ENCODE results near the gene VPS26C.
"Not testable (repeated sequence)": the region's sequence is repeated elsewhere in the genome, so short reads cannot be mapped to it uniquely, and the experiment has no call there.

Gene VPS26C

DNA sequence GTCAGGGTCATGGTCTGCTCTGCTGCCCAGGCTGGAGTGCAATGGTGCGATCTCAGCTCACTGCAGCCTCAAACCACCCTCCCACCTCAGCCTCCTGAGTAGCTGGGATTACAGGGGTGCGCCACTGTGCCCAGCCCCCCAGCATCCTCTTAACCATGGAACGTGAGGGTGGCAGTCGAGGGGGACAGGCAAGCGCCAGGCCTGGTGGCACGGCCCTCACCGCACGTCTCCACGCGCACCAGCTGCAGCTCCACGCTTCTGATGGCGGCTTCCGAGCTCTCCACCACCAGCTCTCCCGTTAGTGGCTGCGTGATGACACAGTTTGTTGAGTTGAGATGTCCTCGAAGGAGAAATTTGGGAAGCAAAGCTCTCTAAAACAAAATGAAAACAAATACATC lies 39.1 kb downstream of the VPS26C start:
- no peak for DNase-seq

DNA sequence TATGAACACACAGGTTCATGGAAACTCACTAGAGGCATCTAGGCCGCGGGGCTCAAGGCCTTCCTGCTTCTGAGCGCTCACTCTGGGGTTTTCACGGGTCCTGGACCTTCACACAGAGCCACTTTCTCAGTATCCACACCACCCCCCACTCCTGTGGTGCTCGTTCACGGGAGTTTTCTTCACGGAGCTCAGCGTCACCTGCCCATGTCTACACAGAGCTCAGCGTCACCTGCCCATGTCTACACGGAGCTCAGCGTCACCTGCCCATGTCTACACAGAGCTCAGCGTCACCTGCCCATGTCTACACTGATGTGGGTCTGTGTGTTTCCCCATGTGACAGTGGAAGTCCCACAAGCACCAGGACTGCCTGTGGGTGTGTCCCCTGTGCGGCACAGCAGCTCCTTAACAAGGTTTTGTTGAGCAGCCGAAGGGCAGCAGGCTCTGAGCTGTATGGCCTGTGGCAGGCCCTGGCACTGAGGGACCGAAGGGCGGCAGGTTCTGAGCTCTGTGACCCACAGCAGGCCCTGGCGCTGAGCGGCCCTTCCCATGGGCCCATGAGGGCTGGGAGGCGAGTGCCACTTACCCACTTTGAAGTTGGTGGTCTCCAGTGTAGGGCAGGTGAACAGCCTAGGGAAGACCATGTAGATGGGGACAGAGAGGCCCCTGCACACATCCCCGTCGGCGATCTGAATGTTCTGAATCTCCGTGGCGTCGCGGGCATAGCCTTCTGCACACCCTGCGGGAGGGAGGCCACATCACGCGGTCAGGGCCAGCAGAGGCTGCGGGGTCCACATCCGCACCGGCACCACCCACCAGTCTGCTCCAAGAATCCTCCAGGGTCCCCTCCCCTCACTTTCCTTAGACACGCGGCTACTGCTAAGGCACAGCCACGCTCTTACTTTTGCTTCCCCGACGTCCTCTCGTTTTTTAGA lies 39.8 kb downstream of the VPS26C start:
- no peak for DNase-seq

DNA sequence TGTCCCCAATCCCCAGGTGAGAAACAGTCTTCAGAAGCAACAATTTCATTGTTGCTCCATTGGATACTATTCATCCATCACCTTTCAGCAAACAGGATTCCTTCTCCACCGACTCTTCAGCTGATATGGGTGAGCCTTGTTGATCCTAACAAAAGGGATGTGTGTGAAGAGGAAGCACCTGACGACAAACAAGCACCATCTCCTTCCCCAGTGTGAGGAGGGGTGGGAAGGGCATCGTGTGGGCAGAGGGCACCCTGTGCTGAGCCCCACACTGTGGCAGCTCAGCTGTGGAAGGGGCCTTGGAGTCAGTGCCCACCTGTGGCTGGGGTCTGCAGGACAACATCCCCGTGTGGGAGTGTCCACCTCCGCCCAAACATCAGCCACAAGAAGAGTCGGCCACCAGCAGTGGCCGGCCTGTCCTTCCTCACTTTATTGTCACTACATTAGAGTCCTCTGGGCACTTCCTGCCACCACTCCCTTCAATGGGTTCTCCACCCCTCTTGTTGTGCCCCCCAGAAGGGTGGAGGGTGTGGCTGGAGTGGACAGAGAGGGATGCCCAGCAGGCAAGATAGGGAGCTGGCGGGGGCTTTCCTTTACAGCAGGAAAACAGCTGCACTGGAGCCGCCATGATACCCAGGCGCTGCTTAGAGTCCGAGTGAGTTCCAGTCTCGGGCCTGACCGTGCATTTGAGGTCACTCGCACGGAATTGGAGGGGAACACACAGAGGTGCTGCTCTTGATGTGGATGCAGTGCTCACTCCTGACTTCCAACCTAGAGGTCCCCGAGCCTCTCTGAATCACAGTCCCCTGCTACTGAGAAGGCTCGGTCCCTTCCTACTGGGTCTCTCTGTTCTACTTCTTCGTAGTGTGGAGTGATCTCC lies 40.9 kb downstream of the VPS26C start:
- no peak for DNase-seq

DNA sequence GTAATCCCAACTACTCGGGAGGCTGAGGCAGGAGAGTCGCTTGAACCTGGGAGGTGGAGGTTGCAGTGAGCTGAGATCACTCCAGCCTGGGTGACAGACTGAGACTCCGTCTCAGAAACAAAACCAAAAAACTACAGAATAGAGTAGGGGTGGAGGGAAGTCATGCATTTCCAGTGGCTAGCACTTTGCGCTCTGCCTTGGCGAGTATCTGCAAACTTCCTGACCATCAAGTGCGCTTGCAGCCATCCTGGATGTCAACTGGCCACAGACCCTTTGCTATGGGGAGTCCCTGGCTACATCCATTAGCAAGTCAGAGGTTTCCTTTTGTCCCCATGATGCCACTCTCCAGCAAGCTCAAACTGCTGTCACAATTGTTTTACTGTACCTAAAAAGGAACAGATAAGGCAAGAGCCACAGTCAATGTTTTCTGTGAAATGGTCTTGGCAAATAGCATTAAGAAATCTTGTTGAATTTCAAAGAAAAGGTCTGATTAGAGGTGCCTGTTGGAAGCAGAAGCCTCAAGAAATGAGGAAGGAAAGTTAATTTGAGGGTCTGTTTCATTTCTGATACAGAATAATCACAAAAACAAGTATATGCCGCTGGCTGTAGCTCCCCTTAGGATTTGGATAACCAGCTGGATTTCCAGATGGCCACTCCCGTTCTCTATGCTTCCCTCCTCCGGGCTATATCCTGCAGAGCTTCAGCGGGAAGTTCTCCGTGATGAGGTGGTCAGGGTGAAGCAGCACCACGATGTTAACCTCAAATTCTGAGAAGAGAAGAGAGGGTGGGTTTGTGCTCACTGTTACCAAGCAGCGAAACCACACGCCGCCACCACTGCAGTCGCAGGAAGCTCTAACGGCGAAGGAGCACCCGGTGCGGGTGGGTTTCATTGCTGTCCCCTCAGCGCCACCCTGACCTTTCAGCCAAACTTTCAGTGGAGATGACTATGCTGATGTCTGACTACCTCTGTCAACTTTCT lies 42.0 kb downstream of the VPS26C start:
- DNase-seq = peak in 2 of 5 donors; percentile 8 to 58

DNA sequence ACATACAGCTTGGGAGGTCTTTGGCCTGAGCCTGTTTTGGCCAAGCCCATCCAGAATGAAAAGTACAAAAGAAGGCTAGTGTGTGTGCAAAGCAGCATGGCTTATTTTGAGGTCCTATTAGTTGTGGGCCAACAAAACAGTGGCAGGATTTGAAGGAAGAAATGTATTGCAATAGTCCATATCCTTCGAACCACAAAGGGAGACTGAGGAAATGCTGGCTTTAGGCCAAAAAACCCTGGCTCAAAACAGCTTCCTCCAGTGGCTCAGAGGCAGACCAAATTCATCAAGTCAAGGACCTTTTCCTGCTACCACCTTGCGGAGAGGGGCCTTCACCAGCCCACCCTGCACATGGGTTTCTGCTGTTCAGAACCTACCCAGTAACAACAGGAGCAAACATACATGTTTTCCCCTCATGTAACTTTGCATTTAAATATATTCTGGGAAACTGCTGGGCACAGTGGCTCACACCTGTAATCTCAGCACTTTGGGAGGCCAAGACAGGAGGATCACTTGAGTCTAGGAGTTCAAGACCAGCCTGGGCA lies 43.3 kb downstream of the VPS26C start:
- no peak for DNase-seq

DNA sequence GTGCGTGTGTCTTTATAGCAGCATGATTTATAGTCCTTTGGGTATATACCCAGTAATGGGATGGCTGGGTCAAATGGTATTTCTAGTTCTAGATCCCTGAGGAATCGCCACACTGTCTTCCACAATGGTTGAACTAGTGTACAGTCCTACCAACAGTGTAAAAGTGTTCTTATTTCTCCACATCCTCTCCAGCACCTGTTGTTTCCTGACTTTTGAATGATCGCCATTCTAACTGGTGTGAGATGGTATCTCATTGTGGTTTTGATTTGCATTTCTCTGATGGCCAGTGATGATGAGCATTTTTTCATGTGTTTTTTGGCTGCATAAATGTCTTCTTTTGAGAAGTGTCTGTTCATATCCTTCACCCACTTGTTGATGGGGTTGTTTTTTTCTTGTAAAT lies 44.9 kb downstream of the VPS26C start:
- DNase-seq = not testable (repeated sequence)

DNA sequence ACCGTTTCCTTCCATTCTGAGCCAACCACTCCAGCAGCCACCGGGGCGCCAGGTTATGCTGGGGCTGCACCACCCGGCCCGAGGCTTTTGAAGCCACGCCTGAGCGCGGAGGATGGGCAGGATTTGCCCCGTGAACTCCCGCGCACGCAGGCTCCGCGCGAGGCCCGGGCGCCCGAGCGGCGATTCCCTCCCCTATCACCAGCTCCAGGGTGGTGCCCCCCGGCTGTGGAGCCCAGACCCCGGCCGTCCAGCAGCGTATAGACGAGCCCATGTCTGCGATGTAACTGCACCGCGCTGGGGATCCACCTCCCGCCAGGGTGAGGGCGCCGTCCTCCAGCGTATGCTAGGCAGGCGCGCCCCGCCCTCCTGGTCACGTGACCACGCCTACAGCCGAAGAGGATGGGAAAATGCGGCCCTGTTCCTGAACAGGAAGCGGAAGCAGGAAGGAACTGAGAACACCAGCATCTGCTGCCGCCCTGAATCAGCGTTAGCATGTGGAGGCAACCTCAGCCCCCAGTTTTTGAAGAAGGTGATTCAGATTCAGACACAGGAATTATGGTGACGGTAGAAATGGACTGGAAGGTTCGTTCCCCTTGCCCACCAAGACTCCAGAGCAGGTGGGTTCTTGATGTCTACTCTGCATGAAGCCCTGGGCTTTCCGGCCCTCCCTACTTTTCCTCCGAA lies 46.0 kb downstream of the VPS26C start:
- peak; percentile 84 to 93 (median 89) for DNase-seq

DNA sequence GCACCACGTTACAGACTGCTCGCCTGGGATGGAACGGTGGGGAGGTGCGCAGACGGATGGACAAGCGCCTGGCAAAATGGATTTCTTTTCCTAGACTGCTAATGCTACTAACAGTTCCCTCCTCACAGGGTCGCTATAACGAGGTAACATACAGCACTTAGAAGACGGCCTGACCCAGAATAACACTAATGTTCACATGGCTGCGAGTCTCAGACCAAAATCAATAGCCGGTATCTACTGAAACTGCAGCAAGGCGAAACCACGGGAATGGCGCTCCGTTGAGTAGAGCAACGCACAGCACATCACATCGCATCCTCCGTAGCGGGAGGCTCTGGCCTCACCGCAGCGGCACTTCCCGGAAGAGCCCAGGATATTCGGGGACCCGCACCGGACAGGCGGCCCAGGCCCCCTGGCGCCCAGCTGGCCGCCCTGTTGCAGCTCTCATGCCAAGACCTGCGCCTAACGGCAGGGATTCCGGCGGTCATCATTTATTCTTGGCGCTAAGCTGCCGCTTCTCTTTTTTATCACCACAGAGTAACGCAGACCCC lies 46.6 kb downstream of the VPS26C start:
- DNase-seq = peak in 3 of 5 donors; percentile 21 to 66 (median 25)

DNA sequence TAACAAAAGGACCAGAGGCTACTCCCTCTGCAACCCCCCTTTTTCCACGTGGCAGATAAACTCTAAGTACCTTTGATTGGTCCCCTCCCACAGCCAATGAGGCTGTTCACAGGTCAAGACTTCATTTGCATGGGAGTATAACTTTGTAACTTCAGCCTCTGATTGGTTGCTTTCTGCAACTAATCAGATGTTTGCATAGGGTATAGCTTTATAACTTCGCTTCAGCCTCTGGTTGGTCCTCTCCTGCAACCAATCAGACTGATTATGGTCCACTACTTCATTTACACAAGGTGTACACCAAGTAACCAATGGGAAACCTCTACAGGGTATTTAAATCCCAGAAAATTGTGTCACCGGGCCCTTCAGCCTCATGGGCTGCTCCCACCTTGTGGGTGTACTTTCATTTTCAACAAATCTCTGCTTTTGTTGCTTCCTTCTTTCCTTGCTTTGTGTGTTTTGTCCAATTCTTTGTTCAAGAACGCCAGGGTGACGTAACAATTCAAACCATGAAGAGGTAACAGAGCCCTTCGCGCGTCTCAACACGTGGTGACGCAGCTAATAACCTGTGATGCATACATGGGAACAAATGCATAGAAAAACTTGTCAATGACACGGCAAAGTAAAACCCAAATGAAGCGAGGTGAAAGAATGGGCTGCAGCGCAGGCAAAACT lies 47.2 kb downstream of the VPS26C start:
- no peak for DNase-seq

DNA sequence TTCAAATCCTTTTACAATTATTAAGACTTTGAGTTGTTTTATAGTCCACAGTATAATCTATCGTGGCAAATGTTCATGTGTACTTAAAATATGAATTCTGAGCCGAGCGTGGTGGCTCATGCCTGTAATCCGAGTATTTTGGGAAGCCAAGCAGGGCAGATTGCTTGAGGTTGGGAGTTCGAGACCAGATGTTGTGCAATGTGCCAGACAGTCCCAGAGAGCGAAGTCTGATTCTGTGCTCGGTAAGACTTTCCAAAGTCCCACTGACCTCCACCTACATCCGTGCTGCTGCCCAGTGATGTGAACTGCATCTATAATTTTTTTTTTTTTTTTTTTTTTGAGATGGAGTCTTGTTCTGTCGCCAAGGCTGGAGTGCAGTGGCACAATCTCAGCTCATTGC lies 52.2 kb downstream of the VPS26C start:
- no peak for DNase-seq

DNA sequence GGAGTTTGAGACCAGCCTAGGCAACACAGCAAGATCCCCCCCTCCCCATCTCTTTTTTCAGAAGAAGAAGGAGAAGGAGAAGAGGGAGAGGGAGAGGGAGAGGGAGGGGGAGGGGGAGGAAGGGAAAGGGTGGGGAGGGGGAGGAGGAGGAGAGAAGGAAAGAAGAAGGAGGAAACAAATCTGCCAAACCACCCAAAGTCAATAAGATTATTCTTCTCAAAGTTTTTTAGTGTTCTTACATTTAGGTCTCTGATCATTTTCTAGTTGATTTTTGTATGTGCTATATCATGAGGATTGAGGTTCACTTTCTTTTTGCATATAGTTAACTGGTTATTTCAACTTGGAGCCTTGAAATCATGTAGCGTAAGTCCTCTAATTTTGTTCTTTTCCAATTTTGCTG lies 56.3 kb downstream of the VPS26C start:
- no peak for DNase-seq

DNA sequence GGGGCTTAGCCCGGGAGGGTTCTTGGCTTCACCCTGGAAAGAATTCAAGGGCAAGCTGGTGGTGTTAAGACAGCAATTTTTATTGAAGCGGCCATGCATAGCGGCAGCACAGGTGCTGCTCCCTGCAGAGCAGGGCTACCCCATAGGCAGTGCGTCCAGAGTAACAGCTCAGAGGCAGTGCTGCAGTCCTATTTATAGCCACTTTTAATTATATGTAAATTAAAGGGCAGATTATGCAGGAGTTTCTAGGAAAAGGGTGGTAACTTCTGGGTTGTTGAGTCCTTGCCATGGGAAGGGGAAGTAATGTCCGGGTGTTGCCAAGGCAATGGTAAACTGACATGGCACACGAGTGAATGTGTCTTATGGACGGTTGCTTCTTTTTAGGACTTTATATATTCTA lies 57.0 kb downstream of the VPS26C start:
- no peak for DNase-seq

DNA sequence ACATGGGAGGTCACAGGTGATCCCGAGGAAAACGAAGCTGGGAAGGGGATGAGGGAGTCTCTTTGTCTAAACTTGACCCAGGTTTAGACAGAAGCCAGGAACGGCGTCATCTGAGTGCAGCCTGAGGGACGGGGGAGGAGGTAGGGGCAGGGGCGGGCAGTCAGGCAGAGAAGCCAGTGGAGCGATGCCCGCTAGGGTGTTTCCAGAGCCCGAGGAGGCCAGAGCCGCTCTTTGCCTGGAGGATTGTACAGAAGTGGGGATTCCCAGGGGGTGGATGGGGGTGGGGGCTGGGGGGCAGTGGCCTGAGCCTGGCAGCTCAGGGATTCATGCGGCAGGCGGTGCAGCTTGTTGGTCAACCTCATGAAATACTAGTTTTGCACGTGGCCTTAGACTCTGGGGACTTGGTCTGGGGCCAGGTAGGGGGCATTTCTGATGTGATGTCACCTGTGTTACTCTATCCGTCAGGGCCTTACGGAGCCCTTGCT lies 58.4 kb downstream of the VPS26C start:
- no peak for DNase-seq

DNA sequence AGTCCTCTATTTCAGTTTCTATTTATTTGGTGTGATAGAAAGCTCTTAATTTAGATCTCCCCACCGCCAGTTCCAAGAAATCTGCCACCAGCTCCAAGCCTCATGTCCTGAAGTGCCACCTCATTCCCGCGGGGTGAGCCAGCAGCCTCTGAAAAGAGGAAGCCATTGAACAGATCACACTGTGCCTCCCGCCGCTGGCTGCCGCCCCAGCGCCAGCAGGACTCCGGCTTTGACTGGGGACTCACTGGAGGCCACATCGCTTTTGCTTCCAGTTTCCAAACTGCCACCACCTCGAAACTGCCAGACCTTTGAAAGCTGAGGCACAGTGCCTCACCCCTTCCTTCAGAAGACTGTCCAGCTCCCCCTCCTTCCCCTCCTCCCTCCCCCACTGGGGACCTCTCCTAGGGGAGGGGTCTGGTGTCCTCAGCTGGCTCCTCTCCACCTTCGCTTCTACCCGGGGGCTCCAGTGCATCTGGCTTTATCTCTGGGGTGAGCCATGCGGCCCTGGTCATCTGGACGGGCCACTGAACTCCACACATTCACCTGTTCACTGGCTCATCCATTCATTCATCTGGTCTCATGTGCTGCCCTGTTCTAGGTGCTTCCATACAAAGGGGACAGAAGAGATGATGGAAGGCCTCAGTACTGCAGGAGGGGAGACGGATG lies 58.9 kb downstream of the VPS26C start:
- peak in 1 of 5 donors; percentile 30 for DNase-seq

DNA sequence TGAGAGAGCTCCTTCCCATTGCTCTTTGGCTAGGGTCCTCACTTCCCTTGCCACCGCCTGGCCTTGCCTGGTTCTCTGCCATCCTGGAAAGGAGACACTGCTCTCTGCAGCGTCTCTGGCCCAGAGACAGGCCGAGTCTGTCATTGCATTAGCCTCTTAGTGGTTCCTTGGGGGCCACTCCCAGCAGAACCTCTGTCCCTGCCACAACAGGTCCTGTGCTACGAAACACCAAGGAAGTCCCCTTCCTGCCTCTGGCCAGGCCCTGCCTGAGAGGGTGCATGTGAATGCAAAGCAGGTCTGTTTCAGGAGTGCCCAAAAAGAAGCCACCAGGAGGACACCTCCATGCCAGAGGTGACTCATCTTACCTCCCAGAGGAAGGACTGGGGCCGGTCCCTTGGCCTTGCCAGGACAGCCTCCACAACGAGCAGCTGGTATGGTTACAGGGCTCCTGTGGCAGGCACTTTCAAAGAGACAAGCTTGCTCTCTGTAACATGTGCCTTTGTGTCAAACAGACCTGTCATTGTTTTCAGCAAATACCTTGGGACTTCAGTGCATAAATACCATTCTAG lies 59.6 kb downstream of the VPS26C start:
- no peak for DNase-seq

DNA sequence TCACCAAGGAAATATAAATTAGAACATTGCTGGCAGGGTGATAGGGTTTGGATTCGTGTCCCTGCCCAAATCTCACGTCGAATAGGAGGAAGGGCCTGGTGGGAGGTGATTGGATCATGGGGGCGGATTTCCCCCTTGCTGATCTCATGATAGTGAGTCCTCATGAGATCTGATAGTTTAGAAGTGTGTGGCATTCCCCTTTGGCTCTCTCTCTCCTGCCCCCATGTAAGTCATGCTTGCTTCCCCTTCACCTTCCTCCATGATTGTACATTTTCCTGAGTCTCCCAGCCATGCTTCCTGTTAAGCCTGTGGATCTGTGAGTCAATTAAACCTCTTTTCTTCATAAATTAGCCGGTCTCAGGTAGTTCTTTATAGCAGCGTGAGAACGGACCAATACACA lies 60.6 kb downstream of the VPS26C start:
- DNase-seq = no peak

DNA sequence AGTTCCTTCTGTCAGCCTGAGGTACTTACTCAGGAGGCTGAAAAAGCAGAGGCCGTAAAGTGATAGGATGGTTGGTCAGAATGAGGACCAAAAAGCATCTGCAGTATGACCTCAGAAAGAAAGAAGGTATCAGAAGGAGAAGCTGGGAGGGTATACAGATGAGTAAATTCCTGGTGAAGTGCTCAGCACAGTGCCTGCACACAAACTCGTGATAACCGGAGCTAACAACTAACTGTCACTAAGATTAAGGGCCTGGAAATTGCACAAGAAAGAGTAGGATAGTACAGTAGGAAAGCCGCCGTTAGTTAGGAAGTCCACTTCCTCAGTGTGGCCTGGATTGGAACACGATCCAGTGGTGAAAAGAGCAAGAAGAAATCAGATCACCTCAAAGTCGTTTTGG lies 62.6 kb downstream of the VPS26C start:
- no peak for DNase-seq

DNA sequence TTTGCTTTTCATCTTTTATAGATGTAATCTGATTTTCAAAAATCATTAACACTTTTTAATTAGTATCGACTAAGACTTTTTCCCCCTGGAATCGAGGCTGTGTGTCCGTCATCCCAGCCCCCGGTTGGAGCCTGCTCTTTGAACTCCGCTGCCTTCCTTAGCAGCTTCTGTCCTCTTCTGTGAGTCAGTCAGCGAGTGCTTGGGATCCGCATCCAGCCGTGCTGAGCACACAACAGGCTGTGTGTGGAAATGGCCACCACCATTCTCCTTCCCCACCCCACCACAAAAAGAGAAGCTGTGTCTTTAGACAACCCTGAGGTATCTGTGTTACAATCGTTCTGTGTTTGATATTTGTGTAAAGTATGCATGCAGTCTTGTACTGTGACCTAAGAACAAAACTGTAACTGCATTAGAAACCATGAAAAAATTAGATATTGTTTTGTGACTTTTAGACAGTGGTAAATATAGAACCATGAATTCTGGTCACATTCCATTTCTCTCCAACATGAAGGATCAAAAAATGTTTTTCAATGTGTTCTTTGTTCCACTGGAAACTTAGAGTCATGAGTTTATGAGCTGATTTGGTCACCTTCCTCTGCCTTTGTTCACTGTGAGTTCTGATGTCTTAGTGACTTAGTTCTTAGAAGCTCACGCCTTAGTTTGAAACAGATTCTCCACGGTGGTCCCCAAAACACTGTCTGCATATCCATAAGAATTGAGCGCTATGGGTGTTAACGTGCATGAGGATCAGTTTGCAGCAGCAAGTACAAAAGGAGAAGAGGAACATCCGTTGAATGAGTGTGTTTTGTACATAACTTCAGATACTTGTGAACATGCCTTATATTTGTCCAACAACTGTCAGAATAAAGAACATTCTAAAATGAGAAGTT lies 64.7 kb downstream of the VPS26C start:
- DNase-seq = no peak

All from T-helper 1 cell (primary cell).